DMS114 treated with DMSO at 0.1 percent for 48 hours (cell line): ENCODE data around the gene ELFN1.

Experiments
- DNase-seq: peaks from one replicate; lab custom pipeline; 2025; ENCODE audit not compliant: unreplicated experiment; lab: John Stamatoyannopoulos, UW

Gene ELFN1

GRCh38 chr7:1642291-1642731 is 27.8 kb upstream of the ELFN1 start:
- no peak for DNase-seq

GRCh38 chr7:1643270-1644092 is 26.6 kb upstream of the ELFN1 start:
- DNase-seq: no peak

- DNase-seq: no peak
These were observed 25.6 kb upstream of the ELFN1 start for GRCh38 chr7:1644341-1645070.

GRCh38 chr7:1645071-1645409 is 25.0 kb upstream of the ELFN1 start:
- DNase-seq: no peak

GRCh38 chr7:1645476-1645875 is 24.6 kb upstream of the ELFN1 start:
- no peak for DNase-seq

- DNase-seq: no peak
These were observed 23.7 kb upstream of the ELFN1 start for GRCh38 chr7:1646391-1646790.

GRCh38 chr7:1646957-1647891 is 22.9 kb upstream of the ELFN1 start:
- no peak for DNase-seq

- DNase-seq: no peak
These were observed 22.0 kb upstream of the ELFN1 start for GRCh38 chr7:1647961-1648672.

- DNase-seq: no peak
These were observed 20.2 kb upstream of the ELFN1 start for GRCh38 chr7:1649751-1650326.

- no peak for DNase-seq
These were observed 19.6 kb upstream of the ELFN1 start for GRCh38 chr7:1650363-1651030.

GRCh38 chr7:1651031-1651446 is 19.0 kb upstream of the ELFN1 start:
- DNase-seq: no peak

GRCh38 chr7:1651891-1652290 is 18.2 kb upstream of the ELFN1 start:
- DNase-seq: no peak

GRCh38 chr7:1653500-1653899 is 16.6 kb upstream of the ELFN1 start:
- DNase-seq: no peak

GRCh38 chr7:1654111-1654510 is 16.0 kb upstream of the ELFN1 start:
- no peak for DNase-seq

GRCh38 chr7:1654738-1655475 is 15.2 kb upstream of the ELFN1 start:
- no peak for DNase-seq

- no peak for DNase-seq
These were observed 10.4 kb upstream of the ELFN1 start for GRCh38 chr7:1659696-1660095.

- DNase-seq: no peak
These were observed 8.6 kb upstream of the ELFN1 start for GRCh38 chr7:1661461-1661860.

- no peak for DNase-seq
These were observed 8.0 kb upstream of the ELFN1 start for GRCh38 chr7:1662101-1662500.

GRCh38 chr7:1662767-1663166 is 7.3 kb upstream of the ELFN1 start:
- DNase-seq: no peak
